ENCODE results near the gene CYP2E1.
"Not testable (repeated sequence)": the region's sequence is repeated elsewhere in the genome, so short reads cannot be mapped to it uniquely, and the experiment has no call there.

CYP2E1 gene

GRCh38 chr10:133526957-133527588 lies at the start of gene CYP2E1:
TSS of gene CYP2E1 (plus strand) at chr10:133527363. CDS start at chr10:133527396, 33 bp downstream.
- DNase-seq, result no peak

- no peak for DNase-seq
Measured at GRCh38 chr10:133481086-133481643, 46.0 kb upstream of the CYP2E1 start.

- no peak for DNase-seq
Measured at GRCh38 chr10:133481657-133482056, 45.5 kb upstream of the CYP2E1 start.

DNA sequence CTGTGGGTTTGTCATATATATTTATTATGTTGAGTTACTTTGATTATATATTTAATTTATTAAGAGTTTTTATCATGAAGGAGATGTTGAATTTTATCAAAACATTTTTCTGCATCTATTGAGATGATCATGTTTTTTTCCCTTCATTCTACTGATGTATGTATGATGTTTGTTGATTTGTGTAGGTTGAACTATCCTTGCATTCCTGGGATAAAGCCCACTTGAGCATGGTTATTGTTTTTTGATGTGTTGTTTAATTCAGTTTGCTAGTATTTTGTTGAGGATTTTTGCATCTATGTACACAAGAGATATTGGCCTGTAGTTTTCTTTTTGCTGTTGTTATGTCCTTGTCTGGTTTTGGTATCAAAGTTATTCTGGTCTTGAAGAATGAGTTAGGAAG lies 42.3 kb upstream of the CYP2E1 start:
- DNase-seq, result no peak

GRCh38 chr10:133487085-133487484 lies 40.1 kb upstream of the CYP2E1 start:
- DNase-seq, result no peak

DNA sequence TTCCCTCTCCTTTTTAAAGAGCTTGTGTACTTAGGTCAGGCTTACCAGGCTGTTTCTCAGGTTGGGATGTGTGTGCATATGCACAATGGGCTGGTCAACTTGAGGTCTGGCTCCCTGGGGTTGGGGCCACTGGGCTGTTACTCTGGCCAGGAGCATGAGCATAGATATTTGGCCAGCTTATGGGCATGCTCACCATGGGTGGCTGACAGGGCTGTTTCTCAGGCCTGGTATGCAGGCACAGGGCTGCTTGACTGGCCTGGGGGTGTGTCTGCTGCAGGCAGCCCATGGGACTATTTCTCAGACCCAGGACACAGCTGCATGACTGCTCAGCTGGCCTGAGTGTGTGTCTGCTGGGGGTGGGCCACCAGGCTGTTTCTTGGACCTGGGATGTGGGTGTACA lies 38.8 kb upstream of the CYP2E1 start:
- DNase-seq, result no peak

- no peak for DNase-seq
Measured at GRCh38 chr10:133489816-133490588, 37.2 kb upstream of the CYP2E1 start.

DNA sequence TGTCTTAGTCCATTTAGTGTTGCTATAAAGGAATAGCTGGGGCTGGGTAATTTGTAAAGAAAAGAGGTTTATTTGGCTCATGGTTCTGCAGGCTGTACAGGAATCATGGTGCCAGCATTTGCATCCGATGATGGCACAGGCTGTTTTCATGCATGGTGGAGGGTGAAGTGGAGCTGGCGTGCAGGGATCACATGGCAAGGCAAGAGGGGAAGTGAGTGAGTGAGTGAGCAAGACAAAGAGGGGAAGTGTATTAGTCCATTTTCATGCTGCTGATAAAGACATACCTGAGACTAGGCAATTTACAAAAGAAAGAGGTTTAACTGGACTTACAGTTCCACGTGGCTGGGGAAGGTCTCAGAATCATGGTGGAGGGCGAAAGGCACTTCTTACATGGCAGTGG lies 33.6 kb upstream of the CYP2E1 start:
- not testable (repeated sequence) for DNase-seq

- not testable (repeated sequence) for DNase-seq
Measured at GRCh38 chr10:133497363-133497762, 29.8 kb upstream of the CYP2E1 start.

GRCh38 chr10:133499176-133499575 lies 28.0 kb upstream of the CYP2E1 start:
- DNase-seq, result not testable (repeated sequence)

- not testable (repeated sequence) for DNase-seq
Measured at GRCh38 chr10:133500897-133501296, 26.3 kb upstream of the CYP2E1 start.

DNA sequence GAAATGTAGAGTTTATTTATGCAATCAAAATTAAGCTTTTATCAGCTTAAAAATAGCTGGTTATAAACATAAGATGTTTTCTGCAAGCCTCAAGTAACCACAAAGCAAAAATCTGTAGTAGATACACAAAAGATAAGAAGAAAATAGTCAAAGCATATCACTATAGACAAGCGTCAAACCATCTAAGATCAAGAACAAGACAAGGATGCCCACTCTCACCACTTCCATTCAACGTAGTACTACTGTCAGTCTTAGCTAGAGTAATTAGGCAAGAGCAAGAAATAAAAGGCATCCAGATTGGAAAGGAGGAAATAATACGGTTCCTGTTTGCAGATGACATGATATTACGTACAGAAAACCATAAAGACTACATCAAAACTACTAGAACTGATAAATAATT lies 17.5 kb upstream of the CYP2E1 start:
- DNase-seq, result no peak

DNA sequence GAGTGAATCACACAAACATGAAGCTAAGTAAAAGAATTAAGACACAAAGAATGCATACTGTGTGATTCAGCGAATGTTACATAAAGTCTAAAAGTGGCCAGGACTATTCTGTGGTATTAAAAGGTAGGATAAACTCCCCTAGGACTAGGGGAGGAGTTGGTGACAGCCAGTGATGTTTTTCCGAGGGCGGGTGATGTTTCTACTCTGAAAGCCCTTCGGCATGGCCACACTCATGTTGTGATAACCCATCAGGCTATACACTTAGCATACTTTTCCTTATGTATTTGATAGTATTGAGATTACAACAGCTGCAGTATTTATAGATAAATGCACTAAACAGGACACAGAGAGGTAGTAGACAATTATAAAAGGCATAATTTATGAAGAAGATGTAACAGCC lies 15.8 kb upstream of the CYP2E1 start:
- DNase-seq, result no peak

DNA sequence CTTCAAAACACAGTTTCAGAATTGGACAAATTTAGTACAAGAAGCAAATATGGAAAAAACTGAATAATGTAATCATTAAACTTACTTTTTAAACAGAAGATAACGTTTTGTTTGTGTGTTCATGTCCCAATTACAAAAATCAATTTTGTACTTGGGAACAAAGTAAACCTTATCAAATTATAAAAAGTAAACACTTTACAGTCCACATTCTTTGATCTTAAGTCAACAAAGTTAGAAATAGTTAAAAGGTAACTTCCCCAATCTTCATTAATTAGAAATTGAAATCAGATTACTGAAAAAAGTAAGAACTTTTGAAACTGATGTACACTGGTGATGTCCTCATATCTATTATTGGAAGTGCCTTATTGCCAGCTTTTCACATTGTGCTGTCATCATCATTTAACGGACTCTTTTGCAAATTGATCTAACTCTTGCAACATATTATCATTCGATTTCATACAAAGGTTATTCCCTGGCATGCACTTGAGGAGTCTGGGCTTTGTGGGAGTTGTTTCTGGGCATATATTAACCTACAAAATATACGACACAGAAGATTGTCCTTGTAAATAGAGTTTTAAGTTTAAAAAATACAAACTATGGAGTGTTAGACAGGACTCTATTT lies 15.1 kb upstream of the CYP2E1 start:
- DNase-seq, result no peak

GRCh38 chr10:133515471-133515870 lies 11.7 kb upstream of the CYP2E1 start:
- DNase-seq, result no peak

DNA sequence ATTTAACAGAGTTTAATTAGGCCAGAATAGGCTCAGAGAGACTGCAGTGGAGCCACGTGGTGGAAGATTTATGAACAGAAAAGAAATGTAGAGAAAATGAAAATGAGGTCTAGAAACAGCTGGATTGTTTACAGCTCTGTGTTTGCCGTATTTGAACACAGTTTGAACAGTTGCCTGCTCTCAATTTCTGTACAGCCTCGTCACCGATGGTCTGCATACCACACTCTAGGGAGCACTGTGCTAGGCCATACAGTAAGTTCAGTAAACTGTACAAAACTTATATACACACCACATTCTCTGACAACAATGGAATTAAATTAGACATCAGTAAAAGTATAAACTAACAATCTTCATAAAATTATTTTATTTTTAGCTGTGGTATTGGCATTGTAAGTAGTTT lies 11.1 kb upstream of the CYP2E1 start:
- DNase-seq, result no peak

DNA sequence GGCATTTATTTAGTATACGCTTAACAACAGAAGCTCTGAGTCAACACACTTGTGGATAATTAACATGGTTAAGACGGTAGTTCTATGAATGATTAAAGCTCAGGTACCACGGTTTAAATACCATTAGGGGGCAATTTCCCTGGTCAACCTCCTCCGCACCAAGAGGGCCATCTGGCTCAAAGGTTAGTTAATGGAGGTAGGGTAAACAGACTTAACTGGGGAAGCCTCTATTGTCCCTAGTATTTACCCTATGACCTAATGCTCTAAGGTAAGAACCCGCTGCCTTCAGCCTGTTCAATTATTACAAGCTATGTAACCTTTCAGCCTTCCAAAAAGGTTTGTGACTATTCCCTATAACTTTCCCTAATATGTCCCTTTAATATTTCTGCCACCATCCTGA lies 8.6 kb upstream of the CYP2E1 start:
- DNase-seq, result not testable (repeated sequence)

GRCh38 chr10:133520193-133520738 lies 6.9 kb upstream of the CYP2E1 start:
- DNase-seq, result peak; percentile 40

DNA sequence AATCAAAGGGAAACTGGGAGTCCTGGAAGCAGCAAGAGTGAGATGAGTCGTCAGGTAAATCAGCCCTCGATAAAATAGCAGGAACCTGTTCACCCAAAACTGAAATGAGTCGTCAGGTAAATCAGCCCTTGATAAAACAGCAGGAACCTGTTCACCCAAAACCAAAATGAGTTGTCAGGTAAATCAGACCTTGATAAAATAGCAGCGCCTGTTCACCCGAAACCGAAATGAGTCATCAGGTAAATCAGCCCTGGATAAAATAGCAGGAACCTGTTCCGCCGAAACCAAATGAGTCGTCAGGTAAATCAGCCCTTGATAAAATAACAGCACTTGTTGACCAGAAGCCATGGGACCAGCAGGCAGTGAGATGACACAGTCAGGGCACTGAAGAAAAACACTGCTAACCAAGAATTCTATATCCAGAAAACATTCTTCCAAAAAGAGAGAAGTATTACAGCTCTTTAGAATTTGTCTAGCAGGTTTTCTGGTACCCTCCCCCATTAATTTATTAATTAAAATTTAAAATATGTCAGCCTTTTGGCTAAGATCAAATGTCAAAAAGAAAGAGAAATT lies 3.4 kb upstream of the CYP2E1 start:
- no peak for DNase-seq

- DNase-seq, result no peak
Measured at GRCh38 chr10:133525444-133525843, 1.7 kb upstream of the CYP2E1 start.

DNA sequence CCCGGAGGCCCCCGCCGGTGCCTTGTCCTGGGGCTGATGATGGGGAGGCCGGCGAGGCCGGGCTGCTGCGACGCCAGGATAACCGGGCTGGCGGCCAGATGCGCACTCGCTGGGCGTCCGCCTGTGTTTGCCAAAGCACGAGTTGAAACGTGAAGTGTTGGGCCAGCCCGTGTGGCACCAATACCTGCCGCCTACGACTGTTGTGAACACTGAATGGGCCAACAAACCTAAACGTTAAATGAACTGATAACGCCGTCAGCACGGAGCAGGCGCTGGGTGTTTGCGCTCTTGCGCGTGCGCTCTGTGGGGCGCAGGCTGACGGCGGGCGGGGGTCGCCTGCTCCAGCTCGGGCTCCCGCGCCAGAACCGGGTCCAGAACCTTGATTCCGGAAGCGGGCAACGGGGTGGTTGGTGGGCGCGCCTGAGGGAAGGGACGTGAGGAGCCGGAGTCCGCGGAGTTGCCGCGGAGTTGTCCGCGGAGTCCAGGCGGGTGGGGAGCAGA lies 658 bp downstream of the CYP2E1 start:
- DNase-seq, result no peak

GRCh38 chr10:133528296-133528844 lies 1.2 kb downstream of the CYP2E1 start:
- no peak for DNase-seq

Measured in right hindlimb (tissue), 1 donor.